Ovary (tissue), 9 donors: ENCODE data around the gene CKM. TPM values are rescaled to one million over a fixed set of nuclear protein-coding genes. Genes with fewer than 3 reads are reported as not detected.

Experiments used
- DNase-seq, 5 donors: peaks; one replicate each; pipeline ENCODE4 v3.0.0-alpha.2; 2019 to 2020
- H3K27ac ChIP-seq, 2 donors: fragments of 200-600 bp; one replicate each; pipeline versions ENCODE4 v1.5.1 to v1.8.0; 2019 to 2022
- H3K27me3 ChIP-seq: fragments of 200-600 bp; one replicate; pipeline ENCODE4 v1.8.0; 2022
- H3K36me3 ChIP-seq: fragments of 200-600 bp; sonication (generic); one replicate; pipeline ENCODE4 v1.5.1; 2019
- H3K4me1 ChIP-seq: one replicate; pipeline ENCODE4 v1.8.1; 2013; ENCODE audit warnings: mild to moderate bottlenecking, moderate library complexity; ENCODE audit not compliant: insufficient read depth
- H3K4me3 ChIP-seq: fragments of 200-600 bp; sonication (generic); one replicate; pipeline ENCODE4 v1.5.1; 2017
- H3K9me3 ChIP-seq, 2 donors: fragments of 200-600 bp in 1 of 2; sonication (generic) in 1 of 2; one replicate each; pipeline versions ENCODE4 v1.5.1 to v1.8.1; 2013 to 2019; ENCODE audit warnings: mild to moderate bottlenecking in 1 of 2, moderate library complexity in 1 of 2
- CTCF ChIP-seq, 3 donors: fragments of 450-650 bp in 2 of 3; fragments of 200-600 bp in 1 of 3; IDR thresholded peaks; one replicate each; pipeline versions ENCODE4 v1.5.1 to v1.8.0; 2016 to 2022; ENCODE audit warnings: antibody characterized with exemption in 3 of 3, mild to moderate bottlenecking in 1 of 3
- EP300 ChIP-seq: sonication (generic); formaldehyde crosslinking; IDR thresholded peaks from one replicate; pipeline ENCODE4 v1.6.1; 2017; ENCODE audit warnings: antibody characterized with exemption
- POLR2A ChIP-seq: fragments of 450-650 bp; IDR thresholded peaks from one replicate; pipeline ENCODE4 v1.6.1; 2017; ENCODE audit warnings: antibody characterized with exemption, mild to moderate bottlenecking, moderate library complexity
- WGBS, 3 donors: extraction: QIAGEN DNeasy Blood & Tissue Kit in 1 of 3; methylation state at CpG; one replicate each; pipeline versions ENCODE4 v1.1.5 to v1.1.7; 2013 to 2017; 5-methylcytosine and 5-hydroxymethylcytosine counted together
- intact Hi-C, 4 donors: fragments of 100-400 bp; cut with DNase I; formaldehyde crosslinking; loops; one replicate each; pipeline versions ENCODE4 v1.11.0 to v1.15.1; 2022 to 2023
- polyA plus RNA-seq, 2 donors: library from polyadenylated mRNA; stranded (reverse); fragments of 200-250 nt in 1 of 2; fragments of 350-450 nt in 1 of 2; fragmentation: Illumina TruSeq in 1 of 2; extraction: RNeasy Lipid Tissue Mini Kit (QIAGEN cat#74804) in 1 of 2; gene quantifications; one replicate each; pipeline ENCODE4 v1.2.3, GENCODE V29; 2013 to 2014
- total RNA-seq, 7 donors: library from RNA; depleted of rRNA in 2 of 7; stranded (reverse); fragments of >200 nt in 2 of 7; fragmentation: NEBNext Ultra II Directional in 3 of 7; extraction: Animal tissue kit (Norgen Biotek cat#: 25700) in 3 of 7; gene quantifications; one replicate each; pipeline versions ENCODE4 v1.1.0 to v1.2.4, GENCODE V29; 2016 to 2023
- donor health status: DM: no; HTN: no; CAD: no; lungs with moderate emphysema.
- donor health status: DM: no; HTN: no; CAD: no.
- donor health status: Bipolar disorder and iron deficiency.
- donor health status: DM: yes; HTN: yes; CAD: no.
- donor health status: DM: no; HTN: no; CAD: no.
- donor health status: DM: yes; HTN: yes; CAD: no.

Gene CKM
- total and polyA plus RNA-seq, 9 donors: 0.10 to 0.85 (median 0.55) TPM; not detected in 4

GRCh38 chr19:45278087-45278486, 44.6 kb downstream of the CKM start:
- H3K27me3 ChIP-seq: no peaks in the 10 kb centered on the region
- H3K36me3 ChIP-seq: no peaks in the 10 kb centered on the region
- no peaks in the 10 kb centered on the region for H3K9me3 ChIP-seq
- intact Hi-C loops: no loop called here
- H3K27ac ChIP-seq: no peak overlapping the region
- 77 to 79% (median 77%) methylated on average over 10 of the region's 10 CpGs for WGBS, 3 donors
- H3K4me1 ChIP-seq: peaks cover 3% of the 10 kb centered on the region
- TF ChIP-seq EP300 (no peak), CTCF (IDR thresholded peaks at IDR 0.05) (no peak), POLR2A (no peak)
- no peak for DNase-seq
- no peak overlapping the region for H3K4me3 ChIP-seq

DNA sequence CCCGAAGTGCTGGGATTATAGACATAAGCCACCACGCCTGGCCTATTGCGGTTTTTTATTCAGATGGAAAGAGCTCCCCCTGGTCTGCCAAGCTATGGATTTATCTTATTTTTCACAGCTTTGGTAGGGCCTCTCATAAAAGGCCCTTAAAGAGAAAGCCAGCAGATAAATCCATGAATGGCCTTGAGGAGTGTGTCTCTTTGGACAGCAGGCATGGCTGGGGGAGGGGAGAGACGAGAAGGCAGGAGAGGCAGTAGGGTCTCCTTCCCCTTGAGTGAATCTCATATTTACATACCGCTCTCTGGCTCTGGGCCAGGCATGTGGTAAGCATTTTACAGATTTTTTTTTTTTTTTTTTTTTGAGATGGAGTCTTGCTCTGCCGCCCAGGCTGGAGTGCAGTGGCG, 46.4 kb downstream of the CKM start:
- Histone ChIP-seq H3K4me1 (peaks cover 3% of the 10 kb centered on the region), H3K36me3 (no peaks in the 10 kb centered on the region), H3K4me3 (no peak overlapping the region), H3K27me3 (no peaks in the 10 kb centered on the region), H3K9me3 (no peaks in the 10 kb centered on the region), H3K27ac (peak overlapping the region in 1 of 2 donors; percentile 55)
- TF ChIP-seq EP300: no peak
- no peak for TF ChIP-seq POLR2A
- no peak for TF ChIP-seq CTCF (IDR thresholded peaks at IDR 0.05)
- intact Hi-C loops: no loop called here
- peak; percentile 42 to 78 (median 67) for DNase-seq
- WGBS, 3 donors: 24 to 43% (median 28%) methylated on average over 7 of the region's 7 CpGs

- Histone ChIP-seq H3K4me1 (peaks cover 3% of the 10 kb centered on the region), H3K27me3 (no peaks in the 10 kb centered on the region), H3K4me3 (no peak overlapping the region), H3K36me3 (no peaks in the 10 kb centered on the region), H3K9me3 (no peaks in the 10 kb centered on the region), H3K27ac (no peak overlapping the region)
- 50 to 64% (median 63%) methylated on average over 12 of the region's 12 CpGs for WGBS, 3 donors
- TF ChIP-seq EP300 (no peak), POLR2A (no peak), CTCF (IDR thresholded peaks at IDR 0.05) (no peak)
- no peak for DNase-seq
- intact Hi-C loops: no loop called here
Measured at GRCh38 chr19:45275370-45275971, 47.2 kb downstream of the CKM start.

DNA sequence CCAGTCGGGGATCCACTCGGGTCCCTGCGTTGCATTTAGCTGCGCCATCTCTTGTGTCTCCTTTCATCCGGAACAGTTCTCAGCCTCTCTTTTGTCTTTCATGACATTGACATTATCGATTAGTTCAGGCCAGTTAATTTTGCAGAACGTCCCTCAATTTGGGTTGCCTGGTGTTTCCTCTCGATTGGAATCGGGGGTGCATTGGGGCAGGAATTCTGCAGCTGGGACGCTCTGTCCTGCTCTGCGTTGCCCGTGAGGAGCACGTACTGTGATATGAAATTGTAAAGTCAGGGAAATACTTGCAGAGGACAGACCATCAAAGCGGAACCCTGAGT, 49.2 kb downstream of the CKM start:
- TF ChIP-seq EP300: no peak
- TF ChIP-seq CTCF (IDR thresholded peaks at IDR 0.05): no peak
- TF ChIP-seq POLR2A: no peak
- intact Hi-C loops: loop anchor here in 1 of 4 donors (5.0 kb wide), 1 partner anchor 49 kb away; the partner anchor contains the start of gene CKM
- Histone ChIP-seq H3K4me3 (no peak overlapping the region), H3K27me3 (no peaks in the 10 kb centered on the region), H3K27ac (no peak overlapping the region), H3K9me3 (no peaks in the 10 kb centered on the region), H3K36me3 (no peaks in the 10 kb centered on the region), H3K4me1 (peaks cover 3% of the 10 kb centered on the region)
- no peak for DNase-seq
- WGBS, 3 donors: 80 to 86% (median 82%) methylated on average over 14 of the region's 14 CpGs
